SK-N-SH (cell line): ENCODE measurements around the gene DHRSX. TPM values are rescaled to one million over a fixed set of nuclear protein-coding genes. Genes with fewer than 3 reads are reported as not detected.
"Not testable (repeated sequence)": the region's sequence is repeated elsewhere in the genome, so short reads cannot be mapped to it uniquely, and the experiment has no call there.

Source experiments
- CTCF ChIA-PET: fragments of 300-600, 350-600 bp; formaldehyde crosslinking; extraction: SDS; loops from one replicate; lab custom pipeline; 2021; lab: Yijun Ruan, JAX
- POLR2A ChIA-PET: fragments of 350-600 bp; sonication (Branson Sonifier 250); formaldehyde crosslinking; extraction: SDS; loops from one replicate; lab custom pipeline; 2020; ENCODE audit warnings: antibody characterized with exemption, inconsistent platforms; lab: Yijun Ruan, JAX
- DNase-seq: peaks from one replicate; pipeline ENCODE4 v3.0.0; 2012
- H2AFZ ChIP-seq: fragments of 200-600 bp; sonication (generic); 2 replicates; pipeline ENCODE4 v1.8.1; 2016; ENCODE audit warnings: antibody characterized with exemption, mild to moderate bottlenecking, low read depth
- H3F3A ChIP-seq: fragments of 200-600 bp; sonication (generic); replicated peaks from 2 replicates; pipeline ENCODE3; 2016; ENCODE audit warnings: antibody characterized with exemption, mild to moderate bottlenecking; ENCODE audit not compliant: insufficient read depth
- H3K27ac ChIP-seq, 2 experiments: fragments of 200-500 bp in 1 of 2; fragments of 200-600 bp in 1 of 2; sonication (Bioruptor generic) in 1 of 2; sonication (generic), shearing (Covaris generic) in 1 of 2; 2 replicates each; pipeline versions ENCODE4 v1.5.1 to v1.6.1; 2014 to 2016; ENCODE audit warnings: low read depth in 2 of 2, inconsistent platforms in 1 of 2, low read length in 1 of 2, mild to moderate bottlenecking in 1 of 2, mixed read lengths in 1 of 2
- H3K27me3 ChIP-seq: fragments of 200-600 bp; sonication (generic), shearing (Covaris generic); 2 replicates; pipeline ENCODE4 v1.6.1; 2016; ENCODE audit warnings: mixed run types; ENCODE audit not compliant: insufficient read depth
- H3K36me3 ChIP-seq, 2 experiments: fragments of 200-500 bp in 1 of 2; fragments of 200-600 bp in 1 of 2; sonication (Bioruptor generic) in 1 of 2; sonication (generic) in 1 of 2; replicated peaks in 1 of 2; 2 replicates each; pipeline versions ENCODE3 to v1.5.1; 2014 to 2016; ENCODE audit warnings: low read length in 1 of 2, mild to moderate bottlenecking in 1 of 2; ENCODE audit not compliant: insufficient read depth in 2 of 2, control insufficient read depth in 1 of 2
- H3K4me1 ChIP-seq, 2 experiments: fragments of 200-500 bp in 1 of 2; fragments of 200-600 bp in 1 of 2; sonication (Bioruptor generic) in 1 of 2; sonication (generic), shearing (Covaris generic) in 1 of 2; 2 replicates each; pipeline versions ENCODE4 v1.5.1 to v1.6.1; 2014 to 2016; ENCODE audit warnings: low read depth in 1 of 2, low read length in 1 of 2, mixed run types in 1 of 2; ENCODE audit not compliant: insufficient read depth in 2 of 2, control insufficient read depth in 1 of 2
- H3K4me2 ChIP-seq: fragments of 200-600 bp; sonication (generic), shearing (Covaris generic); 2 replicates; pipeline ENCODE4 v1.6.1; 2017; ENCODE audit warnings: mixed run types
- H3K4me3 ChIP-seq, 2 experiments: fragments of 200-500 bp in 1 of 2; fragments of 200-600 bp in 1 of 2; sonication (Bioruptor generic) in 1 of 2; sonication (generic), shearing (Covaris generic) in 1 of 2; 2 replicates each; pipeline versions ENCODE4 v1.5.1 to v1.8.1; 2014 to 2016; ENCODE audit warnings: low read depth in 2 of 2, inconsistent platforms in 1 of 2, low read length in 1 of 2, mild to moderate bottlenecking in 1 of 2, mixed read lengths in 1 of 2, moderate library complexity in 1 of 2
- H3K79me2 ChIP-seq: fragments of 200-600 bp; sonication (generic); 2 replicates; pipeline ENCODE4 v1.8.1; 2017; ENCODE audit warnings: mild to moderate bottlenecking; ENCODE audit not compliant: insufficient read depth
- H3K9ac ChIP-seq: fragments of 200-600 bp; sonication (generic); 2 replicates; pipeline ENCODE4 v1.6.1; 2017; ENCODE audit warnings: mixed run types
- H3K9me2 ChIP-seq: fragments of 200-600 bp; sonication (generic); 2 replicates; pipeline ENCODE4 v1.6.1; 2017; ENCODE audit warnings: mixed run types
- H3K9me3 ChIP-seq: fragments of 200-600 bp; sonication (generic); 2 replicates; pipeline ENCODE4 v1.6.1; 2017; ENCODE audit warnings: mixed run types, mild to moderate bottlenecking, moderate library complexity
- H4K20me1 ChIP-seq: fragments of 200-600 bp; sonication (generic); 2 replicates; pipeline ENCODE4 v1.6.1; 2017; ENCODE audit warnings: mild to moderate bottlenecking, mixed run types; ENCODE audit not compliant: insufficient read depth
- CHD2 ChIP-seq: fragments of 150-350 bp; IDR thresholded peaks from 2 replicates; pipeline ENCODE4 v1.6.1; 2018; ENCODE audit warnings: low read length; ENCODE audit not compliant: partially characterized antibody
- CTCF ChIP-seq: fragments of 200-600 bp; sonication (generic); IDR thresholded peaks from 2 replicates; pipeline ENCODE4 v1.6.1; 2017; ENCODE audit warnings: antibody characterized with exemption, mild to moderate bottlenecking, moderate library complexity
- ELF1 ChIP-seq: IDR thresholded peaks from 2 replicates; pipeline ENCODE4 v1.4.0; 2012
- EP300 ChIP-seq, 2 experiments: IDR thresholded peaks; 2 replicates each; pipeline versions ENCODE4 v1.4.0 to v1.6.1; 2012; ENCODE audit warnings: borderline replicate concordance in 1 of 2, low read depth in 1 of 2, low read length in 1 of 2
- FOSL2 ChIP-seq: IDR thresholded peaks from 2 replicates; pipeline ENCODE4 v1.4.0; 2012; ENCODE audit warnings: low read depth, mild to moderate bottlenecking, moderate library complexity, borderline replicate concordance
- FOXM1 ChIP-seq: IDR thresholded peaks from 2 replicates; pipeline ENCODE4 v1.4.0; 2012; ENCODE audit warnings: low read depth, mild to moderate bottlenecking
- GABPA ChIP-seq: IDR thresholded peaks from 2 replicates; pipeline ENCODE4 v1.4.0; 2012; ENCODE audit warnings: low read depth, mild to moderate bottlenecking
- JUND ChIP-seq: IDR thresholded peaks from 2 replicates; pipeline ENCODE4 v1.4.0; 2012
- MAX ChIP-seq: IDR thresholded peaks from 2 replicates; pipeline ENCODE4 v1.4.0; 2012; ENCODE audit warnings: low read depth
- NFIC ChIP-seq: IDR thresholded peaks from 2 replicates; pipeline ENCODE4 v1.4.0; 2012; ENCODE audit warnings: borderline replicate concordance
- PBX3 ChIP-seq: IDR thresholded peaks from 2 replicates; pipeline ENCODE4; 2012
- POLR2AphosphoS5 ChIP-seq: IDR thresholded peaks from 2 replicates; pipeline ENCODE4 v1.6.1; 2012; ENCODE audit warnings: low read depth, low read length
- RAD21 ChIP-seq: IDR thresholded peaks from 2 replicates; pipeline ENCODE4 v1.6.1; 2012; ENCODE audit warnings: mild to moderate bottlenecking, low read length
- RCOR1 ChIP-seq: fragments of 150-350 bp; IDR thresholded peaks from 2 replicates; pipeline ENCODE4 v1.6.1; 2017; ENCODE audit warnings: antibody characterized with exemption, low read length
- REST ChIP-seq: IDR thresholded peaks from 2 replicates; pipeline ENCODE4 v1.6.1; 2012; ENCODE audit warnings: mild to moderate bottlenecking, low read depth, low read length, moderate library complexity
- RFX5 ChIP-seq: IDR thresholded peaks from 2 replicates; pipeline ENCODE4 v1.6.1; 2012; ENCODE audit warnings: mild to moderate bottlenecking, improper control_type of control experiment, low read length
- SMC3 ChIP-seq: IDR thresholded peaks from 2 replicates; pipeline ENCODE4 v1.6.1; 2012; ENCODE audit warnings: low read depth, low read length, improper control_type of control experiment
- TAF1 ChIP-seq: IDR thresholded peaks from 2 replicates; pipeline ENCODE4 v1.6.1; 2012; ENCODE audit warnings: low read depth, mild to moderate bottlenecking, low read length, moderate library complexity, borderline replicate concordance
- TEAD4 ChIP-seq: IDR thresholded peaks from 2 replicates; pipeline ENCODE4 v1.4.0; 2012; ENCODE audit warnings: mild to moderate bottlenecking, borderline replicate concordance; ENCODE audit not compliant: insufficient read depth
- USF2 ChIP-seq: fragments of 150-350 bp; IDR thresholded peaks from 2 replicates; pipeline ENCODE4 v1.6.1; 2017; ENCODE audit warnings: antibody characterized with exemption, low read length, low read depth, borderline replicate concordance
- WGBS: methylation state at CpG from one replicate; pipeline ENCODE4 v1.1.6; 2017; ENCODE audit warnings: low lambda C conversion rate; 5-methylcytosine and 5-hydroxymethylcytosine counted together
- polyA plus RNA-seq, 3 experiments: library from polyadenylated mRNA; depleted of rRNA; stranded (reverse); fragments of >200 nt; gene quantifications; 2 replicates each; pipeline ENCODE4 v1.2.3, GENCODE V29; 2012

The DHRSX gene
- polyA plus RNA-seq, 1 of the 3 experiments (the other 2 are of a cell fraction), result 34.3 TPM

- no peak overlapping the region for H3K9ac ChIP-seq
- ChIA-PET POLR2A (no interaction called here), CTCF (no interaction called here)
- no peaks in the 10 kb centered on the region for H4K20me1 ChIP-seq
- H3F3A ChIP-seq, result no peaks in the 10 kb centered on the region
- 89% methylated on average over 5 of the region's 5 CpGs for WGBS
- no peaks in the 10 kb centered on the region for H3K4me1 ChIP-seq
- H3K4me3 ChIP-seq, result no peak overlapping the region
- H3K27ac ChIP-seq, result no peak overlapping the region
- H3K36me3 ChIP-seq, result peaks cover 0 to 5% of the 10 kb centered on the region in 2 experiments
- TF ChIP-seq CTCF, result no peak
- TF ChIP-seq ELF1, result no peak
- TF ChIP-seq RAD21, result no peak
- no peak for TF ChIP-seq POLR2AphosphoS5
- TF ChIP-seq GABPA, result no peak
- no peak for TF ChIP-seq RFX5
- no peak for TF ChIP-seq FOSL2
- no peak for TF ChIP-seq USF2
- TF ChIP-seq REST, result no peak
- TF ChIP-seq TEAD4, result no peak
- no peak for TF ChIP-seq EP300 (IDR thresholded peaks at IDR 0.05; ENCODE audit: borderline replicate concordance in 1 of 2, low read depth in 1 of 2, low read length in 1 of 2)
- no peak for TF ChIP-seq JUND
- no peak for TF ChIP-seq PBX3
- no peak for TF ChIP-seq SMC3
- no peak for TF ChIP-seq TAF1
- no peak for TF ChIP-seq MAX
- TF ChIP-seq CHD2, result no peak
- no peak for TF ChIP-seq RCOR1
- TF ChIP-seq FOXM1, result no peak
- no peak for TF ChIP-seq NFIC
- no peaks in the 10 kb centered on the region for H3K9me3 ChIP-seq
- H3K9me2 ChIP-seq, result no peaks in the 10 kb centered on the region
- no peak for DNase-seq
- no peak overlapping the region for H3K4me2 ChIP-seq
- no peak overlapping the region for H2AFZ ChIP-seq
- H3K27me3 ChIP-seq, result no peaks in the 10 kb centered on the region
- H3K79me2 ChIP-seq, result no peaks in the 10 kb centered on the region
These were observed 228.4 kb downstream of the DHRSX start for GRCh38 chrX:2272337-2272736.

- H3K27ac ChIP-seq, DNase-seq, H3K9me2 ChIP-seq, H3K9me3 ChIP-seq, H3K79me2 ChIP-seq, CTCF ChIA-PET, H3K9ac ChIP-seq, H3K36me3 ChIP-seq, H4K20me1 ChIP-seq, POLR2A ChIA-PET, H3K27me3 ChIP-seq, H3K4me2 ChIP-seq, H3F3A ChIP-seq, H3K4me1 ChIP-seq, H3K4me3 ChIP-seq, H2AFZ ChIP-seq: not testable (repeated sequence)
- WGBS, result 92% methylated on average over 10 of the region's 10 CpGs
These were observed 229.2 kb downstream of the DHRSX start for GRCh38 chrX:2271595-2271994.
